NCI-H748 treated with DMSO at 0.1 percent for 48 hours (cell line): ENCODE results near the gene TEDC2.
"Not testable (repeated sequence)": the region's sequence is repeated elsewhere in the genome, so short reads cannot be mapped to it uniquely, and the experiment has no call there.

Experiments
- DNase-seq: peaks from one replicate; lab custom pipeline; 2025; lab: John Stamatoyannopoulos, UW

Gene TEDC2

DNA sequence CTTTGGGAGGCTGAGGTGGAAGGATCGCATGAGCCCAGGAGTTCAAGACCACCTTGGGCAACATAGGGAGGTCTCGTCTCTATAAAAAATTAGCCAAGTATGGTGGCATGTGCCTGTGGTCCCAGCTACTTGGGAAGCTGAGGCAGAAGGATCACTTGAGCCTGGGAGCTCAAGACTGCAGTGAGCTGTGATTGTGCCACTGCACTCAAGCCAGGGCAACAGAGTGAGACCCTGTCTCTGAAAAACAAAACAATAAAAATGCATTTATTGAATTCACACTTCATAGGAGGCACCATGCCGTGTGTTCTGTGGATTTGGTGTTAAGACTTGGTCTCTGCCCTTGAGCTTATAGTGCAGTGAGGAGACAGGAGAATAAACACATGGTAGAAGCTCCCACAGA lies 17.4 kb downstream of the TEDC2 start:
- DNase-seq, result no peak

DNA sequence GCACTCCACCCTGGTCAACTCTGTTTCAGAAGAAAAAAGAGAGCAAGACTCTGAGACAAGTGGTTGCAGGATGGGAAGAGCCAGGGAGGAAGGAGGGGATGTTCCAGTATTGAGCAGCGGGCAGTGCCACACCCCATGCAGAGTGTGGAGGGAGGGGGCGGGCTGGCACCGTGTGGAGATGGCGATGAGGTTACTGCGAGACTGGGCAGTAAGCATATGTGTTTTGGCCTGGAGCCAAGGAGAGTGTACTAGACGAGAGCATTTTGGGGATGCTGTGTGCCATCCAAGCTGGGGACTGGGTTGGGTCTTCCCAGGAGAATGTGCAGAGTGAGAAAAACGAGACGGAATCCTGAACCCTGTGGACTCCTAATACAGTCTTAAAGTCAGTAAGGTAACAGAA lies 18.4 kb downstream of the TEDC2 start:
- DNase-seq, result no peak

DNA sequence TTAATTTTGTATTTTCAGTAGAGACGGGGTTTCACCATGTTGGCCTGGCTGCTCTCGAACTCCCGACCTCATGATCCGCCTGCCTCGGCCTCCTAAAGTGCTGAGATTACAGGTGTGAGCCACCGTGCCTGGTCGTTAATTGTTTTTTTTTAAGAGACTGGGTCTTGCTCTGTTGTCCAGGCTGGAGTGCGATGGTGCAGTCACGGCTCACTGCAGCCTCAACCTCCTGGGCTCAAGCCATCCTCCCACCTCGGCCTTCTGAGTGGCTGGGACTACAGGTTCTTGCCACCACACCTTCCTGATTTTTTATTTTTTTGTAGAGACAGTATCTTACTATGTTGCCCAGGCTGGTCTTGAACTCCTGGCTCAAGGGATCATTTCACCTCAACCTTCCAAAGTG lies 20.1 kb downstream of the TEDC2 start:
- not testable (repeated sequence) for DNase-seq

DNA sequence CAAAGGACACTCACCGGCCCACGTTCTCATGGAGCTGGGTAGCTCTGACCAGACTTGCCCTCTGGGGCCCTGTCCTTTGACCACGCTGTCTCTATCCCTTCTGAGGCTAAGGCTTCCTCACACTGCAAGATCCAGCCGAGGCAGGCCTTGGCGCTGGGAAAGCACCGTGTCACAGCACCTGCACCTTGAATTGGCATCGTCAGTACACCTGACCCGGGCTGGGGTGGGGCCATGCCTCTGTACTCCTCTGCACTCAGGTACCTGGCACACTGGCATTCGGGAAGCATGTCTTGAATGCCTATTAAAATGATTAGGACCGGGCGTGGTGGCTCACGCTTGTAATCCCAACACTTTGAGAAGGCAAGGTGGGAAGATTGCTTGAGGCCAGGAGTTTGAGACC lies 21.0 kb downstream of the TEDC2 start:
- no peak for DNase-seq

DNA sequence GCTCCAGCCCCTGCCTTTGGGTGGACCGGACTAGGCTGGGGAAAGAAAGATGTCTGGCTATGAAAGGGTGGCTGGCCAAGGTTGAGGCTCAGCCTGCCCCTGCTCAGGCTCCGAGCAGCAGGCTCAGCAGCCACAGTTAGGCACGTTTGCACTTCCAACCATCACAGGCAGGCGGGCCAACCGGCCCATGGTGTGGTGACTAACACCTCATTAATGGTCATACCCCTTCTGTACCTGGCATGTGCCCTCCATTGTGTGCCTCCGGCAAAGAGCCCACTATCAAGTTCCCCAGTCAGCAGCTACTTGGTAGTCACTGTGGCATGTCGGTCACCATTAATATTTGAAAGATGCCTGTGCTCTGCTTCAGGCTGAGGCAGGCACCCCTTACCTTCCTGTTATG lies 21.8 kb downstream of the TEDC2 start:
- DNase-seq, result no peak

DNA sequence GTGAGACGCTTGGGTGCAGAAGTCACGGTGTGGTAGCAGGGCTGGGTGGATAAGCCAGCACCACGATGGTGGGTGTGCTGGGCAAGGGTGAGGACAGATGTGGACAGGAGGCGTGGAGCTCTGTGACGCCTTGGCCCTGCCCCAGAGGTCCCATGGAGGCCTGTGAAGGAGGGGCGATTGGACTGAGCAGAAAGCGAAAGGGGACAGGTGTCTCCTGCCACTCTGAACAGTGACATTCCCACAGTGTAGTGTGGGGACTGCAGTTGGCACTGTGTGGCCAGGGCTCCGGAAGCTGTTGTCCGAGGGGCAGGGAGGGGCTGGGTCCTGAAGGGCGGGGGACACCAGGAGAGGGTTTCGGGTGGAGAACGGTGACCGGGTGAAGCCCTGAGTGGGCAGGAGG lies 22.3 kb downstream of the TEDC2 start:
- no peak for DNase-seq

DNA sequence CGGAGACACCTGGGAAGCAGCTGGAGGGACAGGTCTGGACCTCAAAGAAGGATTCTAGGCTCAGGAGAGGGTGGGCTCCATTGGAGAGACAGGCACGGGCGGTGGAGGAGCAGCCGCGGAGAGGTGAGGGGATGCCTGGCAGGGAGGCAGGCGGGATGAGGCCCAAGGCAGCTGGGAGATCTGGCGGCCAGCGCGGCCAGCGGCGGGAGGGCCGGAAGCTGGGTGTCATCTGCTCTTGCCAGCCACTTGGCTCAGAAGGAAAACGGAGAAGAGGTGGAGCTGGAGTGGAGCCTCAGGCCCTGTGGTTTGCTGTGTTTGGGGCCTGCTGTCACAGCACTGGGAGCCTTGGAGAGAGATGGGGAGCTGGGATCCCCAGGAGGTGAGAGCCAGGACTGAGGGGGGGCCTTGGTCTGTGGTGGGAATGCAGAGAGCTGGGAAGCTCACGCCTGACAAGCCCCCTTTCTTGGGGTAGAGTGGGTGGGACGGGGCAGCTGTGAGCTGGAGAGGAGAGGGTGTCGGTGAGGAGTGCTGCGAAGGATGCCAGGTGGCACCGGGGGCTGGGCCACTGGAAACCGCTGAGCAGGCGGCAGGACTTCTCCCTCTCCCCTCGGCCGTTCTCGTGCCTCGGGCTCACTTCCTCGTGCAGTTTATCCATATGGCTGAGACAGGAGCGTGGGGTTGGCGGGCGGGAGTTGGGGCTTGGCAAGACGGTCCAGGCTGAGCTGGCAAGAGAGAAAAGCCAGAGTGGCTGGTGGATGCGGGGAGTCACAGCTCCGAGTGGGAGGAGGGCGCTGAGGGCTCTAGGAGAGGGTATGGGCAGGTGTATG lies 23.0 kb downstream of the TEDC2 start:
- no peak for DNase-seq

DNA sequence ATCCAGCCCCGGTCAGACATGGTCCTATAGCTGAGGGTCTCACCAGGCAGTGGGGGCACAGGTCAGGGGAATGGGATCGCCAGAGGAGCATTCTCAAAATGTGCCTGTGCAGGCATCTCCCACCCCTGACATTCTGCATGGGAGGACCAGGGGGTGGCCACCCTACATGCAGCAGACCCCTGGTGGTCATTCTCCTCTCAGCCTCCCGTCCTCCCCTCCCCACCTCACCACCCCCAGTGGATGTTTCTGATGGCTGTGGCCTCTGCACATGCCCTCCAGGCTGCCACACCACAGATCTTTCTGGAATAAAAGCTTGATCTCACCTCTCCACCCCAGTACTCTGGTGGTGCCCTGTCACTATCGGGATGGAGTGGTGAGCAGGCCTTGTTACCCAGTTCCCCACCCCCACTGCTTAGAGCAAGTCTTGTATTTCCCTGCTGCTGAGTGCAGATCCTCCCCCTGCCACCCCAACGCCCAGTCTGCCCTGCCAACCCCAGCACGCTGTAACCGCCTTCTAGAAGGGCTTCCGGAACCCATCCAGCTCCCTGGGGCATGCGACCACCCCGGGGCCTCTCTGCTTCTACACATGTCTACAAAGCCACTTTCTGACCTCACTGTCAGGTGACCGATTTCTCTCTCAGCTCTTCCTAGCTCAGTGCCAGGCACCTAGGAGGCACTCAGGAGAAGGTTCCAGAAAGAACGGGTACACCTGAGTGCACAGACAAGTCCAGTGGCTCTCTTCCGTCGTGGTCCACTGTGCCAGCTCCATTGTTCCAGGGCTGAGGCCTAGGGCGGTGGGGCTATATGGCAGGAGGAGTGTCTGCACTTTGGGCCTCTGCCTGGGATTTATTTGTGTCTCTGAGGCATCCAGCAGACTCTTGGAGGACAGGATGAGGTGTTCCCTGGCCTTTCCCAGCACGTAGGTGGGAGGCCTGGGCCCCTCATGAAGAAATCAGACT lies 24.3 kb downstream of the TEDC2 start:
- no peak for DNase-seq

DNA sequence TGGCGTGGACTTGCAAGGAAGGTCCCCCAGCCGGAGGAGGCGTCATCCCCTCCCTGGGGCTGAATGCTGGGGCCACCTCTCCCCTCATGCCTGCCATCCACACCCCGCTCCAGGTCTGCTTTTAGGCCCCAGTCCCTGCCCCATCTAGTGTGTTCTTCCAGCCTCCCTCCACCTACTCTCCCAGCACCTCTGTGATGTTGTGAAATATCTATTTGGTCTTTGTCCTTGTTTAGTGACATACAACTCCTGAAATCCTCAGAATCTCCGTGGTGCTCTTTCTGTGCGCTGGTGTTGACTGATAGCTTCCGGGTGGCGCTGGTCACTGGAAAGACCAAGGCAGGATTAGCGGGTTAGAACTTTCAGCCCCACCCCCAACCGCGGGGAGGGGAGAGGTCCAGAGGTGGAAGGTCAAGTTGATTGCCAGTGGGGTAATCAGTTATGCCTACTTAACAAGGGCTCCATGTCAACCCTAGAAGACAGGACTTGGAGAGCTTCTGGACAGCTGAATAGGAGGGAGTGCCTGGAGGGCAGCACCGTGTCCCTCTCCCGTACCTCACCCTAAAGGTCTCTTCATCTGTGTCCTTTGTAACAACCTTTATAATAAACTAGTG lies 25.1 kb downstream of the TEDC2 start:
- DNase-seq, result no peak

DNA sequence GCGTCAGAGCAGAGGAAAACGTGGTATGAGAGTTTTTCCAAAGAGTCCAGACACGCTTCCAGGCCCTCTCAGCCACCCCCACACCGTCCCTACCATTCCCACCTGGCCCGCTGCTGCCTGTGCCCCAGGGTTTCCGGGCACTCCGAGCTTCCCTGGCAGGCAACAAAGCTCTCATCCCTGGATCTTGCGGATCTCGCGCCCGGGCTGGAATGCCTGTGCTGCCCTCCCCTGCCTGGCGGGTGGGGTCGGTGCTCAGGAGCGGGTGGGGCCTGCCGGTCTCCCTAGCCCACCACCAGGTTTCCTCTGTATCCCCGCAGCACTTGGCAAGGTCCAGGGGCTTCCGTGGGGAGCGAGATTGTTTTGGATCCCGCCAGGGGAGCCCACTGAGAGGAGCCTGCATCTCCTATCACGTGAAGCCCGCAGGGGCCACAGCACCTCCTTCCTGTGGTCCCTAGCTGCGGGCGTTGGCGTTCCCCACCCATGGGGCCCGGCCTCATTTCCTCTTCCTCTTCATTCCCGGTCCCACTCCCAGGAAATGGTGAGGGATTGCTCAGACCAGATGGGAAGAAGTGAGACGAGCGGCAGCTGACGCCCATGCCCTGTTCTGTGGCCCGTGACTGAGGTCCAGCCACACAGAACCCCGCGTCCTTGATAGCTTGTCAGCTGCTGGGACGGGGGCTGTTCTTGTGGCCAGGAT lies 26.1 kb downstream of the TEDC2 start:
- no peak for DNase-seq

DNA sequence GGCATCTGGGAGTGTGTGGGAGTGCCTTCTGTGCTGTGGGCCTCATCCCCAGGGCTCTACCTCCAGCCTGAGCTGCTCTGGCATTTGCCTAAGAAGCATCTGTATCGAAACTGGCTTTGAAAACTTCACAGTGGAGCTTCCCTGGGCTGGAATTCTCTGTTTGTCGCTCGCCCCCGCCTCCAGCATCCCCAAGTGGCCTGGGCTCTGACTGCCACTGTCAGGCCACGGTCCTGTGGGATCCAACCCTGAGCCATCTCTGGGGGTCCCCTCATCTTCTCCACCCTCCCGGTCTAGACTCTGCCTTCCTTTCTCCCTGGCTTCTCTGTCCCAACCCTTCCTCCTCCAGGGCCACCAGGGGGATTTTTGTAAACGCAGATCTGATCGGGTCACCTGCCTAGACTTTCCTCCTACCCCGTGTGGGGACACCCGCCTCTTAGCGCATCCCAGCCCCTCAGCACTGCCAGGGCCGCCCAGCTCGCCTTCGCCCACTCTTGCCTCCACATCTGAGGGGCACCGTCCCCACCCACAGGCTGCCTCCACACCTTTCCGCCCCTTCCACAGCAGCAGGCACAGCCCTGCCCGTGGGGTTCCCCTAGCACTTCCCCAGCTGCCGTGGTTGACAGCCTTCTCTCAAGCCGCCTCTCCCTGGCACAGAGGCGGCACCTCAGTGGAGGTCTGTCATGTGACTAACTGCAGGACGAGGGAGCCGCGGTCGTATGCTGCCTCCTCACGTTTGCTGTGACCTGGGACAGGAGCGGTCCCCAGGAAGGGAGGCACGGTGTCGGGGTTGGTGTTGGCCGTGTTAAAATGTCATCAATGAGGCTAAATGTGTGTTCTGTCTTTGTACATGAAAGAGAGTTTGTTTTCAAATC lies 27.0 kb downstream of the TEDC2 start:
- DNase-seq, result no peak

DNA sequence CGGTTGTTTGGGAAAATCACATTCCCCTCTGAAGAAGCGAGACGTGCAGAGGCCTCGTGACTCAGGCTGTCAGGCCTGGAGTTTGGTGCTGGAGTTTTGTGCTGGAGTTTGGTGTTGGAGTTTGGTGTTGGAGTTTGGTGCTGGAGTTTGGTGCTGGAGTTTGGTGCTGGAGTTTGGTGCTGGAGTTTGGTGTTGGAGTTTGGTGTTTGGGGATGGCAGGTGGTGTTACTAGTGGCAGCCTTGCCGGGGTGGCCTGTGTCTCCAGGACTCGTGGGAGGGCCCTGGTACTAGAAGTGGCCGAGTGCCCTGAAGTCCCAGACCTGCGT lies 27.6 kb downstream of the TEDC2 start:
- no peak for DNase-seq

DNA sequence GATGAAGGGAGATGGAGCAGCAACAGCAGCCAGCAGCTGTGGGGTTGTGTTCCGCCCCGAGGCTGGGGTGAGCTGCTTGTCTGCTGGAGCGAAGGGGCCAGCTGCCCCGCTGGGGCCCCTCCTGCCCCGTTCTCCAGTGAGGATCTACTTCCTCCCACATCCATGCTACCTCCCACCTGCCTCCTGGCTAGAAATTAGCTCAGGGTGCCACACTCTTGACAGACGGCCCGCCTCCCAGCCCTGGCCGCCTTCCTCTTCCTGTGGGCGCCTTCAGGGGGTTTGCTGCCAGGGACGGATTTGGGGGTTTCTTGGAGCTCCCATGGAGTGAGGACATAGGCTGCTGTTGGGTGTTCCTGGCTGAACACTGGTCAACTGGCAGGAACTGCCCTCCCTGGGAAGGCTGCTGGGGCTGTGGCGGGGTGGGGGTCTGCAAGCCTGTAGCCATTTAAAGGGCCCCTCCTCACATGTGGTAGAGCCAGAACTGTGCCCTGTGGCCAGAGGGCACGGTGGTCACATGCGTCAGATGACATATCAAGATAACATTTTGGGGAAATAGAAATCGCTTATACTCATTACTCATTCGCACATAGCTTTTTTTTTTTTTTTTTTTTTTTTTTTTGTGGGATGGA lies 28.1 kb downstream of the TEDC2 start:
- DNase-seq, result no peak

DNA sequence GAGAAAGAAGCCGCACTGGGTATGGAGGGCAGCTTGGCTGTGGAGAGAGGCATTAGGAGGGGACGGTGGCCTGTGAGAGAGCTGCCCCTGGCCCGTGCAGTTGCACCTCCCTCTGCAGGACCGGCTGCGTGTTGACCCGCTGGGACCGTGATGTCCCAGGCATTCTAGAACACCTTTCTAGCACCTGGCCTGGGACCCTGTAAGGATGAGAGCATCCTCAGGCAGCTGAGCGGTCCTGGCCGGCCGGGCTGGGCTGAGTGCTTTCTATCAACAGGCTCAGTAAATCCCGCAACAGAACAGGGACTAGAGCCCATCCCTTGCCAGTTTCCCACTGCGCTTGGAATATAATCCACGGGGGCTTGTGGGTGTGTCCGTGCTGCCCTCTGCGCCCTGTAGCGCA lies 29.7 kb downstream of the TEDC2 start:
- no peak for DNase-seq

DNA sequence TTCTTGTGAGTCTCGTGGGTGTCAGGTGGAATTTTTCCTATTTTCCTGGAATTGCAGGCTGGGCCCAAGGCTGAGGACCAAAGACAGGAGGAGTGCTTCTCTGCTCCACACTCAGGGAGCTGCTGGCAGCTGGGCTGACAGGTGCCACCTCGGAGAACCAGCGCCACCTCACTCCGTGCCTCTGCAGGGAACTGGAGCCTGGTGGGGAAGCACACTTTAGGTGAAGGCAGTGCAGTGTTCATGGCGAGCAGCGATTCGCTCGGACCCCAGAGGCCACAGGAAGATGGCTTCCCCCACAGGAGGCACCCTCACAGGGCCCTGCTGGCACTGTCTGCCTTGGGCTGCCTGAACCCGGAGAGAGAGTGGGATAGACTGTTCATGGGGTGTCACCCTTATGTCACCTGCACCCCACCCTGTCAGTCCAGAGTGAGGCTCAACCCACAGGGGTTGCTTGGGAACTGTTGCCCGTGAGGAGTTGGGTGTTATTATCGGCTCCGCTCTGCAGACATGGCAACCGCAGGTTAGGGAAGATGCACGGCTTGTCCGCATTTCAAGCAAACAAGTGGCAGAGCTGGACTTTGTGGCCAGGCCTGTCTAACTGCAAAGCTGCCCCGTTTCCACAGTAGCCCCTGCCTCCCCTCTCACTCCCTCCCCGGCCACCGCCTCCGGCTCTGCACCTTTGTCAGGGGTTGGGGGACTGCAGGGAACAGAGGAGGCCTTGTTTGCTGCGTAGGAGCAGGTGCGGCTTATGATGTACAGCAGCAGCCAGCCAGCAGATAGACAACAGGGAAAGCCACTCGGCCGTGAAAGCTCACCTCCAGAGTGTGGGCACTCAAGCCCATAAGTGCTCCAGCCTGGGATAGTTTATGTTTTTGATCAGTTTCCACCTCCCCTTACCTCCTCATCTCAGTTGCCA lies 30.5 kb downstream of the TEDC2 start:
- no peak for DNase-seq

DNA sequence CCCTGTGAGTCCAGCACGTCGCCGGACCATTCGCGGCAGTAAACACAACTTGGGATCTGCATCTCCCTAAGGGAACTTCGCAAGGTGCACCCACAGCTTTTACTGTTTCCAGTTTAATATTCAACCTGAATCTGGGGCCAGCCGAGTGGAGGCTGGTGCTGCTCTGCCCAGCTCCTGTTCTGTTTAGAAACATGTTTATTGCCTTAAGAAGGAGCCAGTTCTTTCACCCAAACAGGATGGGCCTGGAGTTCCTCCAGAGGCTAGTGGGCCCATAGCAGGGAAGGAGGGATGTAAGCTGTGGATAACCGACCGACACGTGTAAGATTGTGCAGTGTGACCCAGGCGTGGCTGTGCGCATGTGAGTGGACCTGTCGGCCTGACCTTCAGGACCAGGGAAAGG lies 32.4 kb downstream of the TEDC2 start:
- DNase-seq, result no peak

DNA sequence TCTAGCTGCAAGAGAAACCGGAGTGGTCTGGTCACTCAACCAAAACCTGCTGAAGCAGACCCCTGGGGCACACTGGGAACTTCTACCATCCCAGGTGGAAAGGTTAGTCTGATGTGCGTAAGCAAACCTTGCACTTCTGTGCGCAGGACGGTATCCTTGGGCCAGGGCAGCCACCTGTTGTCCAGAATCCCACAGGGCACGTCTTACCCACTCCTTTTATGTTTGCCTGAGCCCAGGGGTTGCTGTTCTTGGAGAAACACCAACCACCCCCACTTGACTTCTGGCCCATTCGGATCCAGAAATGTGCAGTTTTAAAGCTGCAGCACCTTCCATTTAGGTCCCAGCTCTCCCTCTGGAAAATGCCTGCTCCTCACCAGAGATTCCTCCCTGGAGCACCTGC lies 33.7 kb downstream of the TEDC2 start:
- no peak for DNase-seq

DNA sequence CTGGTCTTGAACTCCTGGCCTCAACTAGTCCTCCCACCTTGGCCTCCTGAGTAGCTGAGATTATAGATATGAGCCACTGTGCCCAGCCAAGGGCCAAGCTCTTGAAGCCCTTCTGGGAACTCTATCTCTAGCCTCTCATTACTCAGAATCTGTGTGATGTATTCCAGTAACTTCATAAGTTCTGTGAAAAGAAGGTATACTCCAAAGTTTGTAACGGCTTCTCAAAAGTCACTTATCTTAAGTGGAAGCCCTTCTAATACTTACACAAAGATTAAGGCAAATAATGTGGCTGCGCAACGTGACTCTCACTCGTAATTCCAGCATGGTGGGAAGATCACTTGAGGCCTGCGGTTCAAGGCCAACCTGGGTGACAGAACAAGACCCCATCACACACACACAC lies 34.7 kb downstream of the TEDC2 start:
- DNase-seq, result no peak

DNA sequence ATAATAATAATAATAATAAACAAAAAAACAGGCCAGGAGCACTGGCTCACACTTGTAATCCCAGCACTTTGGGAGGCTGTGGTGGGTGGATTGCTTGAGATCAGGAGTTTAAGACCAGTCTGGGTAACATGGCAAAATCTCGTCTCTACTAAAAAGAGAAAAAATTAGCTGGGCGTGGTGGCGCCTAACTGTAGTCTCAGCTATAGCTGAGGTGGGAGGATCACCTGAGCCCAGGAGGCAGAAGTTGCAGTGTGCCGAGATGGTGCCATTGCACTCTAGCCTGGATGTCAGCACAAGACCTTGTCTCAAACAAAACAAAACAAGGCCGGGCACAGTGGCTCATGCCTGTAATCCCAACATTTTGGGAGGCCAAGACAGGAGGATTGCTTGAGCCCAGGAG lies 35.1 kb downstream of the TEDC2 start:
- no peak for DNase-seq
